WTC11 (cell line): ENCODE data around the gene HOXA5. TPM values are rescaled to one million over a fixed set of nuclear protein-coding genes. Genes with fewer than 3 reads are reported as not detected.

Experiments
- ATAC-seq: fragments of 200-7000 bp; cut with Tn5 transposase; 2 replicates; pipeline ENCODE4 v1.10.0; 2021; ENCODE audit warnings: mild to moderate bottlenecking, moderate library complexity
- CTCF ChIA-PET: fragments of 300-600 bp; sonication (Branson Sonifier 250); formaldehyde crosslinking; loops from one replicate; lab custom pipeline; 2021; ENCODE audit warnings: antibody characterized with exemption; lab: Charles Lee
- POLR2A ChIA-PET: fragments of 350-600 bp; sonication (Branson Sonifier 250); formaldehyde crosslinking; loops from one replicate; lab custom pipeline; 2021; ENCODE audit warnings: antibody characterized with exemption; lab: Charles Lee
- DNase-seq: peaks from one replicate; pipeline ENCODE4 v3.0.0; 2021; ENCODE audit warnings: low spot score
- H3K27ac Mint-ChIP-seq: 2 replicates; pipeline ENCODE4 v1.8.0; 2021; ENCODE audit warnings: mixed read lengths
- H3K27me3 Mint-ChIP-seq: 2 replicates; pipeline ENCODE4 v1.8.0; 2021; ENCODE audit warnings: low read depth, mild to moderate bottlenecking, moderate library complexity, mixed read lengths
- H3K36me3 Mint-ChIP-seq: 2 replicates; pipeline ENCODE4 v1.8.0; 2021; ENCODE audit warnings: mixed read lengths
- H3K4me1 Mint-ChIP-seq: 2 replicates; pipeline ENCODE4 v1.8.0; 2022; ENCODE audit warnings: mixed read lengths
- H3K4me3 Mint-ChIP-seq: 2 replicates; pipeline ENCODE4 v1.8.0; 2021; ENCODE audit warnings: mild to moderate bottlenecking, moderate library complexity, mixed read lengths
- H3K9me3 Mint-ChIP-seq: 2 replicates; pipeline ENCODE4 v1.8.0; 2021; ENCODE audit warnings: mixed read lengths
- JAZF1 ChIP-seq: fragments of 250-450 bp; sonication (Bioruptor Pico); IDR thresholded peaks from 2 replicates; pipeline ENCODE4 v1.9.0; 2021; ENCODE audit warnings: moderate library complexity, mild to moderate bottlenecking, inconsistent platforms
- KAT7 ChIP-seq: sonication (generic); formaldehyde crosslinking; IDR thresholded peaks from 2 replicates; pipeline ENCODE4 v1.8.1; 2023; ENCODE audit warnings: missing genetic modification reagents, mild to moderate bottlenecking, borderline replicate concordance
- MLX ChIP-seq: sonication (generic); formaldehyde crosslinking; IDR thresholded peaks from 2 replicates; pipeline ENCODE4 v1.8.1; 2023; ENCODE audit warnings: mild to moderate bottlenecking, missing genetic modification reagents, moderate library complexity
- MXD4 ChIP-seq: fragments of 250-450 bp; sonication (Bioruptor Pico); IDR thresholded peaks from 2 replicates; pipeline ENCODE4 v1.8.0; 2021; ENCODE audit warnings: mild to moderate bottlenecking, moderate library complexity, borderline replicate concordance
- NFE2L1 ChIP-seq: sonication (generic); formaldehyde crosslinking; IDR thresholded peaks from 2 replicates; pipeline ENCODE4 v1.8.1; 2023; ENCODE audit warnings: missing genetic modification reagents
- NR1H2 ChIP-seq: sonication (generic); formaldehyde crosslinking; IDR thresholded peaks from 2 replicates; pipeline ENCODE4 v1.9.0; 2021; ENCODE audit warnings: mild to moderate bottlenecking, moderate library complexity, missing genetic modification reagents
- OVOL2 ChIP-seq: fragments of 250-450 bp; sonication (Bioruptor Pico); IDR thresholded peaks from 2 replicates; pipeline ENCODE4 v1.9.0; 2021; ENCODE audit warnings: mild to moderate bottlenecking, borderline replicate concordance
- PRDM15 ChIP-seq: sonication (generic); formaldehyde crosslinking; IDR thresholded peaks from 2 replicates; pipeline ENCODE4 v1.8.0; 2022; ENCODE audit warnings: missing genetic modification reagents
- PREB ChIP-seq: sonication (generic); formaldehyde crosslinking; IDR thresholded peaks from 2 replicates; pipeline ENCODE4 v1.8.1; 2022; ENCODE audit warnings: mild to moderate bottlenecking, missing genetic modification reagents, moderate library complexity, borderline replicate concordance
- RORB ChIP-seq: fragments of 250-450 bp; sonication (Bioruptor Pico); IDR thresholded peaks from 2 replicates; pipeline ENCODE4 v1.9.0; 2021; ENCODE audit warnings: mild to moderate bottlenecking
- STAT6 ChIP-seq: sonication (generic); formaldehyde crosslinking; conservative IDR thresholded peaks from 2 replicates; pipeline ENCODE4 v1.8.1; 2023; ENCODE audit warnings: mild to moderate bottlenecking, low read depth, missing genetic modification reagents, moderate library complexity
- TEAD1 ChIP-seq: sonication (generic); formaldehyde crosslinking; IDR thresholded peaks from 2 replicates; pipeline ENCODE4 v1.8.0; 2022; ENCODE audit warnings: mild to moderate bottlenecking, missing genetic modification reagents
- ZNF219 ChIP-seq: sonication (generic); formaldehyde crosslinking; IDR thresholded peaks from 2 replicates; pipeline ENCODE4 v1.8.0; 2023; ENCODE audit warnings: missing genetic modification reagents, mild to moderate bottlenecking, borderline replicate concordance
- ZNF532 ChIP-seq: fragments of 250-450 bp; sonication (Bioruptor Pico); IDR thresholded peaks from 2 replicates; pipeline ENCODE4 v1.9.0; 2021; ENCODE audit warnings: mild to moderate bottlenecking, borderline replicate concordance
- total RNA-seq: library from RNA; stranded (reverse); gene quantifications from 3 replicates; pipeline ENCODE4 v1.2.3, GENCODE V29; 2021

Gene HOXA5
- total RNA-seq, 1 experiment from 2014 or later = not detected

GRCh38 chr7:27098578-27099451 is 44.7 kb downstream of the HOXA5 start:
- Mint-ChIP-seq H3K9me3 (no peaks in the 10 kb centered on the region), H3K27me3 (peaks cover 100% of the 10 kb centered on the region), H3K4me3 (no peak overlapping the region), H3K36me3 (peaks cover 6% of the 10 kb centered on the region), H3K27ac (no peak overlapping the region), H3K4me1 (peaks cover 62% of the 10 kb centered on the region)
- DNase-seq (no peak), ATAC-seq (no peak)
- ChIA-PET POLR2A (interaction anchor here (0.9 kb wide), 1 partner anchor 10 kb away, joined by 3 read pairs; no protein-coding TSS in a partner anchor), CTCF (interaction anchor here (1.0 to 2.3 kb wide), 7 partner anchors 10 to 81 kb away, joined by 3 to 10 read pairs (median 4); partner anchors contain the start of genes HOXA10 and HOXA5)
- TF ChIP-seq ZNF219 (CRISPR knock-in tag) (no peak), JAZF1 (CRISPR knock-in tag) (no peak), NFE2L1 (CRISPR knock-in tag) (no peak), RORB (CRISPR knock-in tag) (no peak), MLX (CRISPR knock-in tag) (no peak), KAT7 (CRISPR knock-in tag) (no peak), STAT6 (CRISPR knock-in tag) (no peak), ZNF532 (CRISPR knock-in tag) (no peak), OVOL2 (CRISPR knock-in tag) (no peak), TEAD1 (CRISPR knock-in tag) (no peak), NR1H2 (CRISPR knock-in tag) (no peak), MXD4 (CRISPR knock-in tag) (no peak), PREB (CRISPR knock-in tag) (no peak), PRDM15 (CRISPR knock-in tag) (no peak)
